K562 (cell line): Measurements from ENCODE around the gene SETD5. TPM values are rescaled to one million over a fixed set of nuclear protein-coding genes. Genes with fewer than 3 reads are reported as not detected.

Experiments
- BRD4 ChIP-seq: fragments of 200-600 bp; sonication (generic); IDR thresholded peaks from 2 replicates; pipeline ENCODE4 v1.6.1; 2017; ENCODE audit warnings: inconsistent platforms
- C11orf30 ChIP-seq: fragments of 450-650 bp; IDR thresholded peaks from 2 replicates; pipeline ENCODE4 v1.6.1; 2016; ENCODE audit warnings: low read depth, mild to moderate bottlenecking
- CSDE1 ChIP-seq, 2 experiments: fragments of 450-650 bp; IDR thresholded peaks; 2 replicates each; pipeline ENCODE4 v1.6.1; 2016; ENCODE audit warnings: mild to moderate bottlenecking in 1 of 2
- E2F3 ChIP-seq: fragments of 250-450 bp; sonication (Bioruptor Pico); IDR thresholded peaks from 2 replicates; pipeline ENCODE4 v1.4.0; 2020; ENCODE audit warnings: mild to moderate bottlenecking
- HDAC1 ChIP-seq, 2 experiments: fragments of 450-650 bp; IDR thresholded peaks; 2 replicates each; pipeline ENCODE4 v1.6.1; 2016 to 2017; ENCODE audit warnings: inconsistent platforms in 1 of 2, mild to moderate bottlenecking in 1 of 2, moderate library complexity in 1 of 2
- IRF2 ChIP-seq: sonication (generic); formaldehyde crosslinking; IDR thresholded peaks from 2 replicates; pipeline ENCODE4 v1.8.1; 2022; ENCODE audit warnings: mild to moderate bottlenecking, missing genetic modification reagents
- MLLT1 ChIP-seq, 2 experiments: fragments of 450-650 bp; IDR thresholded peaks; 2 replicates each; pipeline ENCODE4 v1.6.1; 2016
- NCOR1 ChIP-seq: fragments of 450-650 bp; IDR thresholded peaks from 2 replicates; pipeline ENCODE4 v1.6.1; 2016; ENCODE audit warnings: mild to moderate bottlenecking, moderate library complexity
- NEUROD1 ChIP-seq: fragments of 150-350 bp; IDR thresholded peaks from 2 replicates; pipeline ENCODE4 v1.6.1; 2014; ENCODE audit warnings: borderline replicate concordance, low read length, low read depth; ENCODE audit not compliant: partially characterized antibody
- NR1H2 ChIP-seq: sonication (generic); formaldehyde crosslinking; IDR thresholded peaks from 2 replicates; pipeline ENCODE4 v1.4.0; 2020; ENCODE audit warnings: mild to moderate bottlenecking, missing genetic modification reagents
- POLR2AphosphoS5 ChIP-seq: IDR thresholded peaks from 2 replicates; pipeline ENCODE4 v1.6.1; 2011; ENCODE audit warnings: mild to moderate bottlenecking, low read depth, low read length, moderate library complexity; ENCODE audit not compliant: control insufficient read depth, insufficient read depth
- RREB1 ChIP-seq: fragments of 250-450 bp; sonication (Bioruptor Pico); IDR thresholded peaks from 2 replicates; pipeline ENCODE4 v1.4.0; 2020
- SMC3 ChIP-seq: conservative IDR thresholded peaks from 2 replicates; pipeline ENCODE4 v1.6.1; 2011; ENCODE audit warnings: low read depth, low read length, improper control_type of control experiment; ENCODE audit not compliant: insufficient read depth
- TAF9B ChIP-seq: fragments of 450-650 bp; IDR thresholded peaks from 2 replicates; pipeline ENCODE4 v1.6.1; 2018; ENCODE audit warnings: mild to moderate bottlenecking; ENCODE audit not compliant: partially characterized antibody
- TEAD2 ChIP-seq: fragments of 450-650 bp; IDR thresholded peaks from 2 replicates; pipeline ENCODE4 v1.6.1; 2016; ENCODE audit warnings: missing genetic modification characterization, control low read depth, missing compliant biosample characterization
- TRIM28 ChIP-seq: fragments of 450-650 bp; IDR thresholded peaks from 2 replicates; pipeline ENCODE4 v1.6.1; 2017
- ZKSCAN1 ChIP-seq: fragments of 150-350 bp; IDR thresholded peaks from 2 replicates; pipeline ENCODE4 v1.6.1; 2016; ENCODE audit warnings: low read depth, low read length
- ZNF239 ChIP-seq: fragments of 250-450 bp; sonication (Bioruptor Pico); IDR thresholded peaks from 2 replicates; pipeline ENCODE4 v1.4.0; 2020; ENCODE audit warnings: mild to moderate bottlenecking
- ZNF311 ChIP-seq: fragments of 250-450 bp; sonication (Bioruptor Pico); IDR thresholded peaks from 2 replicates; pipeline ENCODE4 v1.4.0; 2020; ENCODE audit warnings: mild to moderate bottlenecking, moderate library complexity
- ZNF316 ChIP-seq: fragments of 450-650 bp; IDR thresholded peaks from 2 replicates; pipeline ENCODE4 v1.6.1; 2016
- ZNF431 ChIP-seq: sonication (generic); formaldehyde crosslinking; IDR thresholded peaks from 2 replicates; pipeline ENCODE4 v1.8.0; 2022; ENCODE audit warnings: mild to moderate bottlenecking, missing genetic modification reagents
- ZNF436 ChIP-seq: fragments of 250-450, 450-650 bp; sonication (Bioruptor Pico); formaldehyde crosslinking; IDR thresholded peaks from 2 replicates; pipeline ENCODE4 v1.7.0; 2020; ENCODE audit warnings: mild to moderate bottlenecking
- ZNF589 ChIP-seq: fragments of 200-800 bp; sonication (Bioruptor generic); IDR thresholded peaks from 2 replicates; pipeline ENCODE4 v1.6.1; 2016; ENCODE audit warnings: low read depth, missing genetic modification characterization, missing compliant biosample characterization
- ZNF764 ChIP-seq: fragments of 250-450 bp; sonication (Bioruptor Pico); IDR thresholded peaks from 2 replicates; pipeline ENCODE4 v1.4.0; 2020; ENCODE audit warnings: low read depth, mild to moderate bottlenecking, moderate library complexity
- ZNF830 ChIP-seq: fragments of 250-450 bp; sonication (Bioruptor Pico); IDR thresholded peaks from 2 replicates; pipeline ENCODE4 v1.5.0; 2021; ENCODE audit warnings: mild to moderate bottlenecking
- ZSCAN29 ChIP-seq: fragments of 450-650 bp; IDR thresholded peaks from 2 replicates; pipeline ENCODE4 v1.6.1; 2017
- polyA plus RNA-seq, 8 experiments: library from polyadenylated mRNA; depleted of rRNA in 4 of 8; stranded (reverse) in 5 of 8; unstranded in 3 of 8; fragments of >200 nt; fragmentation: Nextera tagmentation in 2 of 8; fragmentation: Illumina TruSeq in 1 of 8; extraction: Ambion mirVana in 2 of 8; extraction: Trizol in 1 of 8; gene quantifications; 2 replicates each; pipeline versions ENCODE4 v1.2.1 to v1.2.3, GENCODE V29; 2011 to 2014; ENCODE audit warnings: inconsistent platforms in 1 of 8, missing spikeins in 1 of 8
- total RNA-seq, 7 experiments: library from RNA; depleted of rRNA in 6 of 7; stranded (reverse); fragments of >200 nt in 6 of 7; fragmentation: Illumina TruSeq in 2 of 7; extraction: Trizol in 2 of 7; gene quantifications; 2 replicates each; pipeline versions ENCODE4 v1.2.1 to v1.2.3, GENCODE V29; 2011 to 2021; ENCODE audit warnings: low replicate concordance in 1 of 7

Gene SETD5
- total and polyA plus RNA-seq, 9 of the 15 experiments (the other 6 are each of a cell fraction or from before 2014, with no cell fraction given), result 20.8 to 135 (median 87.2) TPM

GRCh38 chr3:9420850-9421549 lies 23.6 kb downstream of the SETD5 start (continued):
- no peak for TF ChIP-seq ZNF311 (CRISPR knock-in tag)
- no peak for TF ChIP-seq ZNF830 (CRISPR knock-in tag)
- no peak for TF ChIP-seq RREB1 (CRISPR knock-in tag)
- TF ChIP-seq NCOR1, result no peak
- TF ChIP-seq E2F3 (CRISPR knock-in tag), result no peak
- TF ChIP-seq NEUROD1, result no peak
- peak; percentile 86 for TF ChIP-seq C11orf30
- TF ChIP-seq TEAD2 (tag), result no peak
- TF ChIP-seq ZSCAN29, result no peak
- no peak for TF ChIP-seq IRF2 (CRISPR knock-in tag)
- no peak for TF ChIP-seq ZNF589
- no peak for TF ChIP-seq ZNF431 (CRISPR knock-in tag)
- 0 out of 4 replicates have a peak, but pooled peaks of 1 of the 2 experiments have one; percentile 34 for TF ChIP-seq HDAC1 (IDR thresholded peaks at IDR 0.05)
- TF ChIP-seq ZNF436 (CRISPR knock-in tag), result no peak
- TF ChIP-seq CSDE1 (IDR thresholded peaks at IDR 0.05), result no peak; a peak in 1 of 4 replicates
- no peak for TF ChIP-seq ZNF764 (CRISPR knock-in tag)
- TF ChIP-seq TRIM28, result no peak
- no peak for TF ChIP-seq POLR2AphosphoS5
- TF ChIP-seq MLLT1 (IDR thresholded peaks at IDR 0.05), result no peak
- TF ChIP-seq ZNF316, result peak; percentile 89
- no peak for TF ChIP-seq ZKSCAN1
- no peak for TF ChIP-seq BRD4
- TF ChIP-seq ZNF239, result no peak
- no peak for TF ChIP-seq SMC3
- no peak for TF ChIP-seq TAF9B
- TF ChIP-seq NR1H2 (CRISPR knock-in tag), result no peak
